Psoas muscle (tissue), 8 donors: ENCODE results near the gene ARL15. TPM values are rescaled to one million over a fixed set of nuclear protein-coding genes. Genes with fewer than 3 reads are reported as not detected.

Experiments used
- ATAC-seq, 4 donors: fragments of 200-7000 bp; cut with Tn5 transposase; one replicate each; pipeline ENCODE4 v1.9.1; 2020; ENCODE audit warnings: moderate library complexity in 3 of 4, mild to moderate bottlenecking in 2 of 4
- DNase-seq, 2 donors: peaks; one replicate each; pipeline ENCODE4 v3.0.0-alpha.2; 2020
- H3K27ac ChIP-seq: fragments of 200-600 bp; one replicate; pipeline ENCODE4 v1.8.0; 2022
- H3K27me3 ChIP-seq, 3 donors: fragments of 200-600 bp in 1 of 3; one replicate each; pipeline versions ENCODE4 v1.6.1 to v1.8.0; 2013 to 2022; ENCODE audit warnings: low read length in 2 of 3, mild to moderate bottlenecking in 2 of 3, moderate library complexity in 1 of 3; ENCODE audit not compliant: insufficient read depth in 3 of 3
- H3K36me3 ChIP-seq, 2 donors: fragments of 200-600 bp in 1 of 2; one replicate each; pipeline versions ENCODE4 v1.6.1 to v1.8.0; 2013 to 2022; ENCODE audit warnings: low read depth in 1 of 2, mild to moderate bottlenecking in 1 of 2, moderate library complexity in 1 of 2; ENCODE audit not compliant: insufficient read depth in 1 of 2
- H3K4me1 ChIP-seq: fragments of 200-600 bp; one replicate; pipeline ENCODE4 v1.8.0; 2022
- H3K4me3 ChIP-seq: fragments of 200-600 bp; one replicate; pipeline ENCODE4 v1.8.0; 2022; ENCODE audit warnings: mild to moderate bottlenecking
- H3K9me3 ChIP-seq: fragments of 200-600 bp; one replicate; pipeline ENCODE4 v1.8.0; 2022
- WGBS, 3 donors: extraction: QIAGEN DNeasy Blood & Tissue Kit; methylation state at CpG; one replicate each; pipeline versions ENCODE4 v1.1.6 to v1.1.7; 2013; 5-methylcytosine and 5-hydroxymethylcytosine counted together
- intact Hi-C, 2 donors: fragments of 100-400 bp; cut with DNase I; formaldehyde crosslinking; loops; one replicate each; pipeline versions ENCODE4 v1.11.0 to v1.14.2; 2022
- polyA plus RNA-seq, 3 donors: library from polyadenylated mRNA; stranded (reverse); fragments of 200-250 nt; gene quantifications; one replicate each; pipeline ENCODE4 v1.2.3, GENCODE V29; 2013
- total RNA-seq, 4 donors: library from RNA; stranded (reverse); fragmentation: NEBNext Ultra II Directional in 2 of 4; extraction: Animal tissue kit (Norgen Biotek cat#: 25700) in 2 of 4; gene quantifications; one replicate each; pipeline versions ENCODE4 v1.2.1 to v1.2.4, GENCODE V29; 2021 to 2023
- TF ChIP-seq, protein P1 (sequence below): fragments of 200-600 bp; IDR thresholded peaks from one replicate; pipeline ENCODE4 v1.8.0; 2022; ENCODE audit warnings: antibody characterized with exemption
- donor health status: healthy with polysubstance abuse.
- donor health status: DM: no; HTN: no; CAD: no; lungs with moderate emphysema.
- donor health status: Bipolar disorder and iron deficiency.
- donor health status: healthy.
- donor health status: DM: yes; HTN: yes; CAD: no.
- donor health status: DM: no; HTN: no; CAD: no.
- donor health status: DM: no; HTN: no; CAD: no.
- donor health status: DM: yes; HTN: yes; CAD: no.

ARL15 gene
- total and polyA plus RNA-seq, 7 donors = 2.5 to 8.9 (median 4.6) TPM

GRCh38 chr5:53948598-53948997 is 361.8 kb downstream of the ARL15 start:
- Histone ChIP-seq H3K4me3 (no peak overlapping the region), H3K27me3 (no peaks in the 10 kb centered on the region), H3K27ac (no peak overlapping the region), H3K9me3 (no peaks in the 10 kb centered on the region), H3K36me3 (no peaks in the 10 kb centered on the region), H3K4me1 (no peaks in the 10 kb centered on the region)
- TF ChIP-seq, protein P1, sequence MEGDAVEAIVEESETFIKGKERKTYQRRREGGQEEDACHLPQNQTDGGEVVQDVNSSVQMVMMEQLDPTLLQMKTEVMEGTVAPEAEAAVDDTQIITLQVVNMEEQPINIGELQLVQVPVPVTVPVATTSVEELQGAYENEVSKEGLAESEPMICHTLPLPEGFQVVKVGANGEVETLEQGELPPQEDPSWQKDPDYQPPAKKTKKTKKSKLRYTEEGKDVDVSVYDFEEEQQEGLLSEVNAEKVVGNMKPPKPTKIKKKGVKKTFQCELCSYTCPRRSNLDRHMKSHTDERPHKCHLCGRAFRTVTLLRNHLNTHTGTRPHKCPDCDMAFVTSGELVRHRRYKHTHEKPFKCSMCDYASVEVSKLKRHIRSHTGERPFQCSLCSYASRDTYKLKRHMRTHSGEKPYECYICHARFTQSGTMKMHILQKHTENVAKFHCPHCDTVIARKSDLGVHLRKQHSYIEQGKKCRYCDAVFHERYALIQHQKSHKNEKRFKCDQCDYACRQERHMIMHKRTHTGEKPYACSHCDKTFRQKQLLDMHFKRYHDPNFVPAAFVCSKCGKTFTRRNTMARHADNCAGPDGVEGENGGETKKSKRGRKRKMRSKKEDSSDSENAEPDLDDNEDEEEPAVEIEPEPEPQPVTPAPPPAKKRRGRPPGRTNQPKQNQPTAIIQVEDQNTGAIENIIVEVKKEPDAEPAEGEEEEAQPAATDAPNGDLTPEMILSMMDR = no peak
- intact Hi-C loops = no loop called here
- WGBS, 3 donors = 81 to 87% (median 85%) methylated on average over 4 of the region's 4 CpGs
- no peak for ATAC-seq
- DNase-seq = no peak

- ATAC-seq (no peak), DNase-seq (no peak)
- Histone ChIP-seq H3K27ac (no peak overlapping the region), H3K4me3 (no peak overlapping the region), H3K36me3 (no peaks in the 10 kb centered on the region), H3K4me1 (no peaks in the 10 kb centered on the region), H3K9me3 (no peaks in the 10 kb centered on the region), H3K27me3 (no peaks in the 10 kb centered on the region)
- TF ChIP-seq, protein P1 = no peak
- intact Hi-C loops = no loop called here
- 96 to 98% (median 97%) methylated on average over 5 of the region's 5 CpGs for WGBS, 3 donors
Measured at GRCh38 chr5:53946405-53947100, 363.8 kb downstream of the ARL15 start.

DNA sequence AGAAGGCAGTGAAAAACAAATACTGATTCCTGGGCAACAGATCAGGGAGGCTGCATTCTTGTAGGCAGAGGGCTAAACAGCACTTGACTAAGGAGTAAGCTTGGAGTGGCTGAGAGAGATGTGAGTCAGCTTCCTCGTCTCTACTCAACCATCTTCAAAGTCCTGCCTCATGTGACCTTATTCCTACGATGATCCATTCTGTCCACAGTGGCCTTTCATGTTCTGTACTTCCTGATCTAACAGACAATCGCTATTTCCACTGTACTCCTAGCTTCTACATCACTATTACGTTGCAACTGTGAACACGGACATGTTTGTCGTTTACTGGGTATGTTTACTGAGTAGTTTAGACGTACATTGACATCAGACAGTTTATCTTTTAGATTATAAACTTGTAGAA is 365.4 kb downstream of the ARL15 start:
- TF ChIP-seq, protein P1 = no peak

DNA sequence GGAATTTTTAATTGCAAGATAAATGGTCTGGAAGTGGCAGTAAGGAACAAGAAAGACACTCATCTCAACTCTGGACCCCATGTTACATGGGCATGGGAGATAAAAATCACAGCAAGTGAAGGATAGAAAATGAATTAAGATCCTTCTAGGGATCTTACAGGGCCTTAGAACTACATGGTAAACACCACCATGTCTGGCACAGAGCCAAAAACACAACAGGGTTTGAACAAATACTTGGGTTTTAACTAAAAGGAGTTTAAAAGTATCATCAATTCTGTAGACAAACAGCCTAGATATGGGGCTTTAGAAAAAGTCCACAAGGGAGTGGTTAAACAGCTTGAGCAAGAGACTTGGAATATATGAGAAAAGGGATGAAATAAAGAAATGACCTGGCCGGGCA is 366.4 kb downstream of the ARL15 start:
- H3K36me3 ChIP-seq = no peaks in the 10 kb centered on the region
- no peaks in the 10 kb centered on the region for H3K9me3 ChIP-seq
- WGBS, 3 donors = 98 to 100% (median 100%) methylated on average over 1 of the region's 1 CpG
- H3K4me1 ChIP-seq = no peaks in the 10 kb centered on the region
- H3K27me3 ChIP-seq = no peaks in the 10 kb centered on the region
- ATAC-seq (no peak), DNase-seq (no peak)
- intact Hi-C loops = no loop called here
- H3K4me3 ChIP-seq = no peak overlapping the region
- H3K27ac ChIP-seq = no peak overlapping the region
- TF ChIP-seq, protein P1 = no peak

More for the DNA sequence above, 365.4 kb downstream of the ARL15 start:
- 88 to 92% (median 92%) methylated on average over 7 of the region's 7 CpGs for WGBS, 3 donors
- intact Hi-C loops = no loop called here
- Histone ChIP-seq H3K9me3 (no peaks in the 10 kb centered on the region), H3K4me1 (no peaks in the 10 kb centered on the region), H3K4me3 (no peak overlapping the region), H3K27me3 (no peaks in the 10 kb centered on the region), H3K36me3 (no peaks in the 10 kb centered on the region), H3K27ac (no peak overlapping the region)
- ATAC-seq (no peak), DNase-seq (no peak)

- intact Hi-C loops = no loop called here
- H3K4me1 ChIP-seq = no peaks in the 10 kb centered on the region
- H3K27ac ChIP-seq = no peak overlapping the region
- no peak overlapping the region for H3K4me3 ChIP-seq
- no peaks in the 10 kb centered on the region for H3K27me3 ChIP-seq
- DNase-seq = no peak
- ATAC-seq = no peak
- TF ChIP-seq, protein P1 = no peak
- H3K36me3 ChIP-seq = no peaks in the 10 kb centered on the region
- 79 to 91% (median 83%) methylated on average over 6 of the region's 6 CpGs for WGBS, 3 donors
- no peaks in the 10 kb centered on the region for H3K9me3 ChIP-seq
Measured at GRCh38 chr5:53942724-53943123, 367.6 kb downstream of the ARL15 start.
